Ovary (tissue), 3 donors: ENCODE data around the gene SMARCB1.

Experiments used
- EP300 ChIP-seq: sonication (generic); formaldehyde crosslinking; IDR thresholded peaks from one replicate; pipeline ENCODE4 v1.6.1; 2017; ENCODE audit warnings: antibody characterized with exemption
- POLR2A ChIP-seq: fragments of 450-650 bp; IDR thresholded peaks from one replicate; pipeline ENCODE4 v1.6.1; 2017; ENCODE audit warnings: antibody characterized with exemption, mild to moderate bottlenecking, moderate library complexity
- TF ChIP-seq, protein P1 (sequence below), 3 donors: fragments of 450-650 bp in 2 of 3; fragments of 200-600 bp in 1 of 3; IDR thresholded peaks; one replicate each; pipeline versions ENCODE4 v1.5.1 to v1.8.0; 2016 to 2022; ENCODE audit warnings: antibody characterized with exemption in 3 of 3, mild to moderate bottlenecking in 1 of 3
- donor health status: DM: no; HTN: no; CAD: no.

- TF ChIP-seq, protein P1, sequence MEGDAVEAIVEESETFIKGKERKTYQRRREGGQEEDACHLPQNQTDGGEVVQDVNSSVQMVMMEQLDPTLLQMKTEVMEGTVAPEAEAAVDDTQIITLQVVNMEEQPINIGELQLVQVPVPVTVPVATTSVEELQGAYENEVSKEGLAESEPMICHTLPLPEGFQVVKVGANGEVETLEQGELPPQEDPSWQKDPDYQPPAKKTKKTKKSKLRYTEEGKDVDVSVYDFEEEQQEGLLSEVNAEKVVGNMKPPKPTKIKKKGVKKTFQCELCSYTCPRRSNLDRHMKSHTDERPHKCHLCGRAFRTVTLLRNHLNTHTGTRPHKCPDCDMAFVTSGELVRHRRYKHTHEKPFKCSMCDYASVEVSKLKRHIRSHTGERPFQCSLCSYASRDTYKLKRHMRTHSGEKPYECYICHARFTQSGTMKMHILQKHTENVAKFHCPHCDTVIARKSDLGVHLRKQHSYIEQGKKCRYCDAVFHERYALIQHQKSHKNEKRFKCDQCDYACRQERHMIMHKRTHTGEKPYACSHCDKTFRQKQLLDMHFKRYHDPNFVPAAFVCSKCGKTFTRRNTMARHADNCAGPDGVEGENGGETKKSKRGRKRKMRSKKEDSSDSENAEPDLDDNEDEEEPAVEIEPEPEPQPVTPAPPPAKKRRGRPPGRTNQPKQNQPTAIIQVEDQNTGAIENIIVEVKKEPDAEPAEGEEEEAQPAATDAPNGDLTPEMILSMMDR (IDR thresholded peaks at IDR 0.05), result no peak
- no peak for TF ChIP-seq EP300
- no peak for TF ChIP-seq POLR2A
These were observed 3.3 kb upstream of the SMARCB1 start for GRCh38 chr22:23783265-23784150.
